Lower leg skin (tissue), 4 donors: ENCODE measurements around the gene DALRD3. TPM values are rescaled to one million over a fixed set of nuclear protein-coding genes. Genes with fewer than 3 reads are reported as not detected.

ENCODE experiments used
- DNase-seq, 2 donors: peaks; one replicate each; pipeline ENCODE4 v3.0.0-alpha.2; 2019; ENCODE audit warnings: low spot score in 2 of 2
- H3K4me3 ChIP-seq: fragments of 200-600 bp; sonication (generic); 2 replicates; pipeline ENCODE4 v1.5.1; 2017; ENCODE audit warnings: mild to moderate bottlenecking, low read depth; ENCODE audit not compliant: poor library complexity, severe bottlenecking
- CTCF ChIP-seq, 3 donors: fragments of 450-650 bp; IDR thresholded peaks; one replicate each; pipeline ENCODE4 v1.5.1; 2016; ENCODE audit warnings: antibody characterized with exemption in 3 of 3, mild to moderate bottlenecking in 3 of 3, moderate library complexity in 2 of 3
- POLR2A ChIP-seq, 2 donors: fragments of 450-650 bp; IDR thresholded peaks; one replicate each; pipeline ENCODE4 v1.6.1; 2016 to 2017; ENCODE audit warnings: antibody characterized with exemption in 2 of 2, mild to moderate bottlenecking in 1 of 2, moderate library complexity in 1 of 2
- WGBS, 2 donors: methylation state at CpG; one replicate each; pipeline ENCODE4 v1.1.5; 2018; 5-methylcytosine and 5-hydroxymethylcytosine counted together
- intact Hi-C: fragments of 100-400 bp; cut with DNase I; formaldehyde crosslinking; loops from one replicate; pipeline ENCODE4 v1.15.0; 2023; ENCODE audit warnings: low total_unique reads
- microRNA counts, 2 donors: library from miRNA; unstranded; fragments of <30 nt; microRNA quantifications; one replicate each; lab custom pipeline; 2016
- microRNA-seq, 2 donors: library from miRNA; unstranded; fragments of <30 nt; microRNA quantifications; one replicate each; pipeline ENCODE4, GENCODE V29; 2016; ENCODE audit warnings: borderline replicate concordance in 2 of 2, borderline number of aligned reads in 1 of 2
- total RNA-seq, 4 donors: library from RNA; depleted of rRNA; stranded (reverse); fragments of >200 nt; gene quantifications; one replicate each; pipeline ENCODE4 v1.1.0, GENCODE V29; 2016

DALRD3 gene
- total RNA-seq, 4 donors from 2014 or later: 51.5 to 78.4 (median 62.1) TPM

- H3K4me3 ChIP-seq: no peak overlapping the region
- 86 to 88% methylated on average over 3 of the region's 3 CpGs for WGBS, 2 donors
- DNase-seq: no peak
- TF ChIP-seq CTCF (IDR thresholded peaks at IDR 0.05) (no peak), POLR2A (IDR thresholded peaks at IDR 0.05) (no peak)
- intact Hi-C loops: no loop called here
Observed at GRCh38 chr3:48979451-48979850, 38.9 kb downstream of the DALRD3 start.

GRCh38 chr3:48974076-48974864 is 44.1 kb downstream of the DALRD3 start:
- no peak for TF ChIP-seq CTCF (IDR thresholded peaks at IDR 0.05)
- intact Hi-C loops: no loop called here
- WGBS, 2 donors: 83 to 87% methylated on average over 10 of the region's 10 CpGs
- no peak overlapping the region for H3K4me3 ChIP-seq
- peak in 1 of 2 donors; percentile 42 for DNase-seq

GRCh38 chr3:48970586-48970985 is 47.8 kb downstream of the DALRD3 start:
- DNase-seq: peak in 1 of 2 donors; percentile 26
- intact Hi-C loops: no loop called here
- 91 to 95% methylated on average over 6 of the region's 6 CpGs for WGBS, 2 donors
- no peak overlapping the region for H3K4me3 ChIP-seq
- TF ChIP-seq CTCF (IDR thresholded peaks at IDR 0.05) (no peak), POLR2A (IDR thresholded peaks at IDR 0.05) (no peak)

- TF ChIP-seq POLR2A (IDR thresholded peaks at IDR 0.05) (no peak), CTCF (IDR thresholded peaks at IDR 0.05) (no peak)
- intact Hi-C loops: no loop called here
- no peak overlapping the region for H3K4me3 ChIP-seq
Observed at GRCh38 chr3:48966876-48967361, 51.5 kb downstream of the DALRD3 start.

GRCh38 chr3:48966367-48966766 is 52.0 kb downstream of the DALRD3 start:
- intact Hi-C loops: no loop called here
- TF ChIP-seq CTCF (IDR thresholded peaks at IDR 0.05): no peak
- DNase-seq: no peak
- no peak overlapping the region for H3K4me3 ChIP-seq
- 75 to 84% methylated on average over 3 of the region's 3 CpGs for WGBS, 2 donors

More at GRCh38 chr3:48966876-48967361, 51.5 kb downstream of the DALRD3 start:
- 77 to 86% methylated on average over 7 of the region's 7 CpGs for WGBS, 2 donors
- DNase-seq: peak in 1 of 2 donors; percentile 74

MicroRNA genes within 50 kb of the gene (microRNA counts, 767-probe panel; counts per million panel counts)
- 12,965 to 15,428 counts per million in 2 donors for microRNA hsa-miR-191-5p (lab: Ali Mortazavi, UCI)
- microRNA hsa-miR-425-5p (lab: Ali Mortazavi, UCI): 0 to 358 counts per million in 2 donors

Small RNA genes lying within 50 kb of the gene (microRNA-seq; reads per million reads assigned to microRNA genes)
- gene MIR191 (11,566 to 11,569 reads per million in 2 donors), gene MIR425 (829 to 904 reads per million in 2 donors)

Other genes starting within 250 kb of the DALRD3 start
- gene PRKAR2A, start 170.7 kb downstream of the DALRD3 start, total RNA-seq: 10 to 100 TPM; 25.4 to 53.2 (median 29.3) TPM
- 10 to 100 TPM; 11.4 to 46.3 (median 20.4) TPM for gene SLC25A20, start 119.7 kb downstream of the DALRD3 start, total RNA-seq
- 10 to 100 TPM; 41.5 to 75.7 (median 69.1) TPM for gene ARIH2, start 99.7 kb downstream of the DALRD3 start, total RNA-seq
- 10 to 100 TPM; 23.4 to 41.9 (median 36.0) TPM for gene P4HTM, start 28.3 kb downstream of the DALRD3 start, total RNA-seq
- 10 to 100 TPM; 39.5 to 86.9 (median 49.8) TPM for gene WDR6, start 11.2 kb downstream of the DALRD3 start, total RNA-seq
- 10 to 100 TPM; 24.2 to 85.9 (median 65.0) TPM for gene NDUFAF3, start 3.5 kb upstream of the DALRD3 start, total RNA-seq
- 100 to 1,000 TPM; 205 to 275 (median 222) TPM for gene IMPDH2, start 10.8 kb upstream of the DALRD3 start, total RNA-seq
- gene QRICH1, start 75.5 kb upstream of the DALRD3 start, total RNA-seq: 100 to 1,000 TPM in 1 of 4 donors, 10 to 100 TPM in 3; 72.4 to 106 (median 84.2) TPM
- 100 to 1,000 TPM; 229 to 459 (median 321) TPM for gene QARS1, start 86.2 kb upstream of the DALRD3 start, total RNA-seq
- 100 to 1,000 TPM in 1 of 4 donors, 10 to 100 TPM in 3; 71.6 to 151 (median 77.4) TPM for gene USP19, start 102.2 kb upstream of the DALRD3 start, total RNA-seq
- 100 to 1,000 TPM; 312 to 485 (median 356) TPM for gene LAMB2, start 114.5 kb upstream of the DALRD3 start, total RNA-seq
- gene CCDC71, start 147.8 kb upstream of the DALRD3 start, total RNA-seq: 10 to 100 TPM; 28.0 to 39.9 (median 33.7) TPM
- 10 to 100 TPM; 52.4 to 65.2 (median 56.0) TPM for gene KLHDC8B, start 153.0 kb upstream of the DALRD3 start, total RNA-seq